ENCODE results near the gene TTC21A. TPM values are rescaled to one million over a fixed set of nuclear protein-coding genes. Genes with fewer than 3 reads are reported as not detected.

Gene TTC21A
- total RNA-seq, 2 experiments from 2014 or later: 0.69 to 0.79 TPM

GRCh38 chr3:39118079-39118478, 10.6 kb downstream of the TTC21A start:
- TF ChIP-seq, protein P1, sequence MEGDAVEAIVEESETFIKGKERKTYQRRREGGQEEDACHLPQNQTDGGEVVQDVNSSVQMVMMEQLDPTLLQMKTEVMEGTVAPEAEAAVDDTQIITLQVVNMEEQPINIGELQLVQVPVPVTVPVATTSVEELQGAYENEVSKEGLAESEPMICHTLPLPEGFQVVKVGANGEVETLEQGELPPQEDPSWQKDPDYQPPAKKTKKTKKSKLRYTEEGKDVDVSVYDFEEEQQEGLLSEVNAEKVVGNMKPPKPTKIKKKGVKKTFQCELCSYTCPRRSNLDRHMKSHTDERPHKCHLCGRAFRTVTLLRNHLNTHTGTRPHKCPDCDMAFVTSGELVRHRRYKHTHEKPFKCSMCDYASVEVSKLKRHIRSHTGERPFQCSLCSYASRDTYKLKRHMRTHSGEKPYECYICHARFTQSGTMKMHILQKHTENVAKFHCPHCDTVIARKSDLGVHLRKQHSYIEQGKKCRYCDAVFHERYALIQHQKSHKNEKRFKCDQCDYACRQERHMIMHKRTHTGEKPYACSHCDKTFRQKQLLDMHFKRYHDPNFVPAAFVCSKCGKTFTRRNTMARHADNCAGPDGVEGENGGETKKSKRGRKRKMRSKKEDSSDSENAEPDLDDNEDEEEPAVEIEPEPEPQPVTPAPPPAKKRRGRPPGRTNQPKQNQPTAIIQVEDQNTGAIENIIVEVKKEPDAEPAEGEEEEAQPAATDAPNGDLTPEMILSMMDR (IDR thresholded peaks at IDR 0.05): no peak
- Mint-ChIP-seq H3K36me3 (ENCODE audit: low read depth) (no peaks in the 10 kb centered on the region), H3K4me3 (no peak overlapping the region), H3K27me3 (no peaks in the 10 kb centered on the region), H3K4me1 (ENCODE audit: low read depth) (no peaks in the 10 kb centered on the region), H3K9me3 (no peaks in the 10 kb centered on the region), H3K27ac (no peak overlapping the region)
- ATAC-seq: no peak
- ChIA-PET POLR2A (interaction anchor here (0.6 to 1.2 kb wide), 3 partner anchors 10 to 68 kb away, joined by 3 read pairs; partner anchors contain the start of gene TTC21A), CTCF (interaction anchor here (0.8 to 3.1 kb wide), 4 partner anchors 8 to 174 kb away, joined by 4 to 22 read pairs (median 10); no protein-coding TSS in a partner anchor)
- intact Hi-C loops (cut with micrococcal nuclease): no loop called here
- DNase-seq: no peak

- Mint-ChIP-seq H3K27me3 (no peaks in the 10 kb centered on the region), H3K36me3 (ENCODE audit: low read depth) (no peaks in the 10 kb centered on the region), H3K9me3 (no peaks in the 10 kb centered on the region), H3K4me1 (ENCODE audit: low read depth) (no peaks in the 10 kb centered on the region), H3K4me3 (no peak overlapping the region), H3K27ac (no peak overlapping the region)
- intact Hi-C loops (cut with micrococcal nuclease): no loop called here
- TF ChIP-seq, protein P1 (IDR thresholded peaks at IDR 0.05): no peak
- ATAC-seq: no peak
- ChIA-PET CTCF (interaction anchor here (0.9 to 3.0 kb wide), 3 partner anchors 15 to 173 kb away, joined by 3 to 11 read pairs (median 9); no protein-coding TSS in a partner anchor), POLR2A (interaction anchor here (1.2 to 1.5 kb wide), 4 partner anchors 11 to 27 kb away, joined by 3 to 4 read pairs (median 4); partner anchors contain the start of gene TTC21A)
- DNase-seq: no peak
Measured at GRCh38 chr3:39118931-39119660, 11.6 kb downstream of the TTC21A start.

GRCh38 chr3:39121621-39122020, 14.1 kb downstream of the TTC21A start:
- no peaks in the 10 kb centered on the region for H3K9me3 Mint-ChIP-seq
- H3K4me1 Mint-ChIP-seq (ENCODE audit: low read depth): peaks cover under 1% of the 10 kb centered on the region
- no peak overlapping the region for H3K27ac Mint-ChIP-seq
- POLR2A ChIA-PET: no interaction called here
- CTCF ChIA-PET: no interaction called here
- TF ChIP-seq, protein P1 (IDR thresholded peaks at IDR 0.05): no peak
- H3K4me3 Mint-ChIP-seq: no peak overlapping the region
- DNase-seq: no peak
- no peaks in the 10 kb centered on the region for H3K27me3 Mint-ChIP-seq
- intact Hi-C loops (cut with micrococcal nuclease): no loop called here
- H3K36me3 Mint-ChIP-seq (ENCODE audit: low read depth): no peaks in the 10 kb centered on the region
- no peak for ATAC-seq

DNA sequence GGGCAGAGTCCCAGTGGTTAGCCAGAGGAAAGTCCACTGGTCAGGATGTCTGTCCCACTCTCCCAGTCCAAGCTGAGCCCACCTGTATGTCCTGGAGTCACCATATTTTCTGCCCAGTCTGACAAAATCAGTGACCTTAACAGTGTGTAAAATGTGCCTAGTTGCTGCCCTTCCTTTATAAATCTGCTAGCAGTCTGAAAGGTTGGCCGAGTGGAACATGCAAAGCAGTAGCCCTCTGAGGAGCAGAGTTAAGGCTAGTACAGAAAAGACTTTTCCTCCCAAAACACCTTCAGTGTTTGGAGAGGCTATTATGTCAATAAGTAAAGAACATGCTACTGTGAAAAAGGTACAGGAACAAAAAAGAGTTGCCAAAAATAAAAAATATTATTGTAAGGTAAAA, 15.3 kb downstream of the TTC21A start:
- no peak for ATAC-seq
- no peaks in the 10 kb centered on the region for H3K9me3 Mint-ChIP-seq
- TF ChIP-seq, protein P1 (IDR thresholded peaks at IDR 0.05): no peak
- no peak overlapping the region for H3K27ac Mint-ChIP-seq
- ChIA-PET CTCF (no interaction called here), POLR2A (no interaction called here)
- no peak overlapping the region for H3K4me3 Mint-ChIP-seq
- intact Hi-C loops (cut with micrococcal nuclease): no loop called here
- DNase-seq: no peak
- no peaks in the 10 kb centered on the region for H3K27me3 Mint-ChIP-seq
- H3K36me3 Mint-ChIP-seq (ENCODE audit: low read depth): no peaks in the 10 kb centered on the region
- peaks cover 11% of the 10 kb centered on the region for H3K4me1 Mint-ChIP-seq (ENCODE audit: low read depth)

Data from activated CD8-positive, alpha-beta T cell treated with anti-CD3 and anti-CD28 coated beads for 36 hours (primary cell).